SK-N-SH treated with all-trans-retinoic acid at 6 μM for 48 hours (cell line): ENCODE data around the gene GRK2.

Experiments used
- ATAC-seq: fragments of 200-7000 bp; cut with Tn5 transposase; 3 replicates; pipeline ENCODE4 v1.9.1; 2020; ENCODE audit warnings: mild to moderate bottlenecking, moderate library complexity
- BACH2 ChIP-seq: fragments of 250-450 bp; sonication (Bioruptor Pico); IDR thresholded peaks from 2 replicates; pipeline ENCODE4 v1.9.0; 2021; ENCODE audit warnings: mild to moderate bottlenecking, borderline replicate concordance
- CSDC2 ChIP-seq: fragments of 250-450 bp; sonication (Bioruptor Pico); IDR thresholded peaks from 2 replicates; pipeline ENCODE4 v1.5.0; 2020; ENCODE audit warnings: mild to moderate bottlenecking, moderate library complexity
- GLIS3 ChIP-seq: fragments of 250-450 bp; sonication (Bioruptor Pico); IDR thresholded peaks from 2 replicates; pipeline ENCODE4 v1.5.0; 2020; ENCODE audit warnings: mild to moderate bottlenecking, moderate library complexity
- ISL1 ChIP-seq: fragments of 250-450 bp; sonication (Bioruptor Pico); IDR thresholded peaks from 2 replicates; pipeline ENCODE4 v2.1.2; 2022; ENCODE audit warnings: mild to moderate bottlenecking, moderate library complexity
- OSR1 ChIP-seq: fragments of 250-450 bp; sonication (Bioruptor Pico); IDR thresholded peaks from 2 replicates; pipeline ENCODE4 v1.8.0; 2022; ENCODE audit warnings: moderate library complexity, mild to moderate bottlenecking, inconsistent platforms
- RARB ChIP-seq: fragments of 250-450 bp; sonication (Bioruptor Pico); IDR thresholded peaks from 2 replicates; pipeline ENCODE4 v1.8.0; 2021; ENCODE audit warnings: mild to moderate bottlenecking, moderate library complexity
- TCF4 ChIP-seq: fragments of 250-450 bp; sonication (Bioruptor Pico); IDR thresholded peaks from 2 replicates; pipeline ENCODE4 v1.8.0; 2021; ENCODE audit warnings: mild to moderate bottlenecking, moderate library complexity, borderline replicate concordance
- TOX ChIP-seq: fragments of 250-450 bp; sonication (Bioruptor Pico); IDR thresholded peaks from 2 replicates; pipeline ENCODE4 v1.8.0; 2021; ENCODE audit warnings: mild to moderate bottlenecking, moderate library complexity, borderline replicate concordance
- ZC3H10 ChIP-seq: fragments of 250-450 bp; sonication (Bioruptor Pico); IDR thresholded peaks from 2 replicates; pipeline ENCODE4 v1.5.1; 2021; ENCODE audit warnings: mild to moderate bottlenecking, moderate library complexity
- ZFP3 ChIP-seq: fragments of 250-450 bp; sonication (Bioruptor Pico); IDR thresholded peaks from 2 replicates; pipeline ENCODE4 v1.5.0; 2020; ENCODE audit warnings: mild to moderate bottlenecking, moderate library complexity
- ZFP30 ChIP-seq: fragments of 450-650 bp; formaldehyde crosslinking; IDR thresholded peaks from 2 replicates; pipeline ENCODE4 v1.5.0; 2022; ENCODE audit warnings: mild to moderate bottlenecking, moderate library complexity
- ZNF565 ChIP-seq: fragments of 450-650 bp; formaldehyde crosslinking; conservative IDR thresholded peaks from 2 replicates; pipeline ENCODE4 v1.5.0; 2020; ENCODE audit warnings: low read depth, mild to moderate bottlenecking, moderate library complexity
- ZNF70 ChIP-seq: fragments of 450-650 bp; formaldehyde crosslinking; IDR thresholded peaks from 2 replicates; pipeline ENCODE4 v1.5.0; 2020; ENCODE audit warnings: mild to moderate bottlenecking, moderate library complexity
- TF ChIP-seq, protein P1 (sequence below): fragments of 250-450 bp; sonication (Bioruptor Pico); IDR thresholded peaks from 2 replicates; pipeline ENCODE4 v1.8.0; 2021; ENCODE audit warnings: low read depth, mild to moderate bottlenecking, moderate library complexity, borderline replicate concordance
- TF ChIP-seq, protein P2 (sequence below): fragments of 250-450 bp; sonication (Bioruptor Pico); IDR thresholded peaks from 2 replicates; pipeline ENCODE4 v1.5.1; 2020; ENCODE audit warnings: low read depth, mild to moderate bottlenecking, moderate library complexity

Gene GRK2

GRCh38 chr11:67323526-67323925 lies 57.3 kb downstream of the GRK2 start:
- no peak for ATAC-seq
- TF ChIP-seq ZFP3 (CRISPR knock-in tag), result no peak
- no peak for TF ChIP-seq TCF4 (CRISPR knock-in tag)
- TF ChIP-seq, protein P1, sequence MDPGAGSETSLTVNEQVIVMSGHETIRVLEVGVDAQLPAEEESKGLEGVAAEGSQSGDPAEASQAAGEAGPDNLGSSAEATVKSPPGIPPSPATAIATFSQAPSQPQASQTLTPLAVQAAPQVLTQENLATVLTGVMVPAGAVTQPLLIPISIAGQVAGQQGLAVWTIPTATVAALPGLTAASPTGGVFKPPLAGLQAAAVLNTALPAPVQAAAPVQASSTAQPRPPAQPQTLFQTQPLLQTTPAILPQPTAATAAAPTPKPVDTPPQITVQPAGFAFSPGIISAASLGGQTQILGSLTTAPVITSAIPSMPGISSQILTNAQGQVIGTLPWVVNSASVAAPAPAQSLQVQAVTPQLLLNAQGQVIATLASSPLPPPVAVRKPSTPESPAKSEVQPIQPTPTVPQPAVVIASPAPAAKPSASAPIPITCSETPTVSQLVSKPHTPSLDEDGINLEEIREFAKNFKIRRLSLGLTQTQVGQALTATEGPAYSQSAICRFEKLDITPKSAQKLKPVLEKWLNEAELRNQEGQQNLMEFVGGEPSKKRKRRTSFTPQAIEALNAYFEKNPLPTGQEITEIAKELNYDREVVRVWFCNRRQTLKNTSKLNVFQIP, result no peak
- TF ChIP-seq, protein P2, sequence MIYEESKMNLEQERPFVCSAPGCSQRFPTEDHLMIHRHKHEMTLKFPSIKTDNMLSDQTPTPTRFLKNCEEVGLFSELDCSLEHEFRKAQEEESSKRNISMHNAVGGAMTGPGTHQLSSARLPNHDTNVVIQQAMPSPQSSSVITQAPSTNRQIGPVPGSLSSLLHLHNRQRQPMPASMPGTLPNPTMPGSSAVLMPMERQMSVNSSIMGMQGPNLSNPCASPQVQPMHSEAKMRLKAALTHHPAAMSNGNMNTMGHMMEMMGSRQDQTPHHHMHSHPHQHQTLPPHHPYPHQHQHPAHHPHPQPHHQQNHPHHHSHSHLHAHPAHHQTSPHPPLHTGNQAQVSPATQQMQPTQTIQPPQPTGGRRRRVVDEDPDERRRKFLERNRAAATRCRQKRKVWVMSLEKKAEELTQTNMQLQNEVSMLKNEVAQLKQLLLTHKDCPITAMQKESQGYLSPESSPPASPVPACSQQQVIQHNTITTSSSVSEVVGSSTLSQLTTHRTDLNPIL, result no peak
- TF ChIP-seq ZC3H10 (CRISPR knock-in tag), result no peak
- TF ChIP-seq ISL1 (CRISPR knock-in tag), result no peak
- TF ChIP-seq CSDC2 (CRISPR knock-in tag), result no peak
- no peak for TF ChIP-seq ZFP30 (CRISPR knock-in tag)
- TF ChIP-seq TOX, result no peak
- no peak for TF ChIP-seq ZNF70 (CRISPR knock-in tag)
- no peak for TF ChIP-seq GLIS3 (CRISPR knock-in tag)
- no peak for TF ChIP-seq ZNF565 (CRISPR knock-in tag)

DNA sequence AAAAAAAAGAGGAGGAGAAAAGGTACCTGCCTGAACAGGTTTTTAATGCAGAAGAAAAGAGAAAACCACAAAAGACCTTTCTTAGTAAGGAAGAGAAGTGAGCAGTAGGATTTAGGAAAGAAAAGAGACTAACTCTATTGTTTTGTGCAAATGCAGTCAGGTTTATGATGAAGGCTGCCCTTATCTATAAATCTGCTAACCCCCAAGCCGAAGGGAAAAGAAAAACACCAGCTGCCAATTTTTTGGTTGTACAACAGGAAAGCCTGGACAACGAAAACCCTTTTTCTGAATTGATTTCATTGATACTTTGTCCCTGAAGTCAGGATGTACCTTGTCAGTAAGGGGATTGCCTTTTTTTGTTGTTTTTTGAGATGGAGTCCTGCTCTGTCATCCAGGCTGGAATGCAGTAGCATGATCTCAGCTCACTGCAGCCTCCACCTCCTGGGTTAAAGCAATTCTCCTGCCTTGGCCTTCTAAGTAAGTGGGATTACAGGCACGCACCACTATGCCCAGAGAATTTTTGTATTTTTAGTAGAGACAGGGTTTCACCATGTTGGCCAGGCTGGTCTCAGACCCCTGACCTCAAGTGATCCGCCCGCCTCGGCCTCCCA lies 65.9 kb downstream of the GRK2 start:
- TF ChIP-seq, protein P2, result no peak
- no peak for TF ChIP-seq OSR1
- TF ChIP-seq ZC3H10 (CRISPR knock-in tag), result no peak
- TF ChIP-seq ISL1 (CRISPR knock-in tag), result no peak
- no peak for TF ChIP-seq RARB (CRISPR knock-in tag)
- no peak for TF ChIP-seq BACH2 (CRISPR knock-in tag)
- ATAC-seq, result no peak
